Measurements from ENCODE around the gene REEP5. TPM values are rescaled to one million over a fixed set of nuclear protein-coding genes. Genes with fewer than 3 reads are reported as not detected.
A peak's percentile ranks its signal among the peaks of the same experiment; 100 is the strongest.

The REEP5 gene
- total RNA-seq, 4 donors from 2014 or later: 67.2 to 116 (median 89.9) TPM

- Histone ChIP-seq H3K27ac (no peak overlapping the region), H3K4me3 (no peak overlapping the region), H3K9me3 (no peaks in the 10 kb centered on the region), H3K36me3 (peaks cover 0 to 45% of the 10 kb centered on the region in 2 donors), H3K27me3 (no peaks in the 10 kb centered on the region), H3K4me1 (no peaks in the 10 kb centered on the region)
- no peak for DNase-seq
- intact Hi-C loops (cut with DNase I; ENCODE audit: low total_unique reads) (no loop called here), in situ Hi-C loops (cut with MboI; ENCODE audit: low sequenced_read_pairs in 4 of 4) (no loop called here)
- ATAC-seq: no peak
- no peak for TF ChIP-seq CTCF (IDR thresholded peaks at IDR 0.05 in 4 of 5, conservative IDR thresholded peaks at IDR 0.05 in 1 of 5)
- TF ChIP-seq POLR2A (IDR thresholded peaks at IDR 0.05): no peak
Measured at GRCh38 chr5:112886975-112887374, 35.1 kb downstream of the REEP5 start.

GRCh38 chr5:112885001-112885400 lies 37.0 kb downstream of the REEP5 start:
- in situ Hi-C loops (cut with MboI; ENCODE audit: low sequenced_read_pairs in 4 of 4) (no loop called here), intact Hi-C loops (cut with DNase I; ENCODE audit: low total_unique reads) (no loop called here)
- H3K9me3 ChIP-seq: no peaks in the 10 kb centered on the region
- ATAC-seq (no peak), DNase-seq (no peak)
- H3K27ac ChIP-seq: no peak overlapping the region
- peaks cover 0 to 6% of the 10 kb centered on the region in 2 donors for H3K4me1 ChIP-seq
- H3K36me3 ChIP-seq: peaks cover 0 to 53% of the 10 kb centered on the region in 2 donors
- H3K27me3 ChIP-seq: no peaks in the 10 kb centered on the region
- no peak overlapping the region for H3K4me3 ChIP-seq
- TF ChIP-seq POLR2A (IDR thresholded peaks at IDR 0.05) (no peak), CTCF (IDR thresholded peaks at IDR 0.05 in 4 of 5, conservative IDR thresholded peaks at IDR 0.05 in 1 of 5) (no peak)

GRCh38 chr5:112883192-112883591 lies 38.8 kb downstream of the REEP5 start:
- in situ Hi-C loops (cut with MboI; ENCODE audit: low sequenced_read_pairs in 4 of 4) (no loop called here), intact Hi-C loops (cut with DNase I; ENCODE audit: low total_unique reads) (no loop called here)
- Histone ChIP-seq H3K36me3 (peaks cover 0 to 64% of the 10 kb centered on the region in 2 donors), H3K9me3 (no peaks in the 10 kb centered on the region), H3K4me3 (no peak overlapping the region), H3K4me1 (peaks cover 4 to 14% of the 10 kb centered on the region in 2 donors), H3K27ac (no peak overlapping the region), H3K27me3 (no peaks in the 10 kb centered on the region)
- ATAC-seq (no peak), DNase-seq (no peak)
- no peak for TF ChIP-seq CTCF (IDR thresholded peaks at IDR 0.05 in 4 of 5, conservative IDR thresholded peaks at IDR 0.05 in 1 of 5)
- no peak for TF ChIP-seq POLR2A (IDR thresholded peaks at IDR 0.05)

GRCh38 chr5:112880219-112880964 lies 41.6 kb downstream of the REEP5 start:
- H3K27me3 ChIP-seq: no peaks in the 10 kb centered on the region
- TF ChIP-seq POLR2A (IDR thresholded peaks at IDR 0.05) (no peak), CTCF (IDR thresholded peaks at IDR 0.05 in 4 of 5, conservative IDR thresholded peaks at IDR 0.05 in 1 of 5) (no peak)
- DNase-seq (no peak), ATAC-seq (peak in 1 of 2 donors; percentile 68)
- H3K4me3 ChIP-seq: no peak overlapping the region
- peaks cover 4 to 14% of the 10 kb centered on the region in 2 donors for H3K4me1 ChIP-seq
- peak overlapping the region in 3 of 4 donors; percentile 2 to 42 (median 15) for H3K27ac ChIP-seq
- in situ Hi-C loops (cut with MboI; ENCODE audit: low sequenced_read_pairs in 4 of 4) (no loop called here), intact Hi-C loops (cut with DNase I; ENCODE audit: low total_unique reads) (no loop called here)
- peaks cover 0 to 53% of the 10 kb centered on the region in 2 donors for H3K36me3 ChIP-seq
- H3K9me3 ChIP-seq: no peaks in the 10 kb centered on the region
